Measurements from ENCODE around the gene BLTP3B.

BLTP3B gene

GRCh38 chr12:100123316-100124095 is 19.2 kb downstream of the BLTP3B start:
- no peak for DNase-seq (ENCODE audit: extremely low read depth in 1 of 2, low read depth in 1 of 2)

- no peak for DNase-seq (ENCODE audit: extremely low read depth in 1 of 2, low read depth in 1 of 2)
Measured at GRCh38 chr12:100120355-100120754, 22.3 kb downstream of the BLTP3B start.

GRCh38 chr12:100115291-100115690 is 27.4 kb downstream of the BLTP3B start:
- no peak for DNase-seq (ENCODE audit: extremely low read depth in 1 of 2, low read depth in 1 of 2)

GRCh38 chr12:100114574-100114973 is 28.1 kb downstream of the BLTP3B start:
- DNase-seq (ENCODE audit: extremely low read depth in 1 of 2, low read depth in 1 of 2), result no peak

GRCh38 chr12:100110276-100110675 is 32.4 kb downstream of the BLTP3B start:
- no peak for DNase-seq (ENCODE audit: extremely low read depth in 1 of 2, low read depth in 1 of 2)

GRCh38 chr12:100106861-100107260 is 35.8 kb downstream of the BLTP3B start:
- no peak for DNase-seq (ENCODE audit: extremely low read depth in 1 of 2, low read depth in 1 of 2)

GRCh38 chr12:100105661-100106060 is 37.0 kb downstream of the BLTP3B start:
- DNase-seq (ENCODE audit: extremely low read depth in 1 of 2, low read depth in 1 of 2), result no peak

- DNase-seq (ENCODE audit: extremely low read depth in 1 of 2, low read depth in 1 of 2), result no peak
Measured at GRCh38 chr12:100101000-100101399, 41.7 kb downstream of the BLTP3B start.

Measured in stimulated activated CD8-positive, alpha-beta memory T cell treated with anti-CD3 and anti-CD28 coated beads, Interleukin-7, amount 100 ng/mL, for 48 hours (primary cell).